HT-29 (cell line): ENCODE results near the gene SREBF1. TPM values are rescaled to one million over a fixed set of nuclear protein-coding genes. Genes with fewer than 3 reads are reported as not detected.

Source experiments
- DNase-seq: peaks from one replicate; pipeline ENCODE4 v3.0.0-alpha.2; 2015; ENCODE audit warnings: low spot score
- total RNA-seq: library from RNA; depleted of rRNA; stranded (reverse); fragments of >200 nt; shearing (Covaris generic); gene quantifications from 2 replicates; pipeline ENCODE4 v1.2.3, GENCODE V29; 2014

SREBF1 gene
- total RNA-seq, 1 experiment from 2014 or later: 304 TPM

GRCh38 chr17:17795946-17796786, 40.6 kb downstream of the SREBF1 start:
- no peak for DNase-seq

- DNase-seq: no peak
These were observed 41.5 kb downstream of the SREBF1 start for GRCh38 chr17:17795296-17795695.

GRCh38 chr17:17794382-17794781, 42.4 kb downstream of the SREBF1 start:
- DNase-seq: no peak

- DNase-seq: no peak
These were observed 43.2 kb downstream of the SREBF1 start for GRCh38 chr17:17793378-17794214.

GRCh38 chr17:17792551-17793377, 44.0 kb downstream of the SREBF1 start:
- DNase-seq: no peak

GRCh38 chr17:17792037-17792550, 44.7 kb downstream of the SREBF1 start:
- no peak for DNase-seq

GRCh38 chr17:17790637-17791464, 45.9 kb downstream of the SREBF1 start:
- no peak for DNase-seq

GRCh38 chr17:17789828-17790636, 46.8 kb downstream of the SREBF1 start:
- no peak for DNase-seq

- no peak for DNase-seq
These were observed 47.4 kb downstream of the SREBF1 start for GRCh38 chr17:17789410-17789809.

GRCh38 chr17:17788967-17789366, 47.8 kb downstream of the SREBF1 start:
- DNase-seq: no peak

- no peak for DNase-seq
These were observed 49.2 kb downstream of the SREBF1 start for GRCh38 chr17:17787568-17787967.

- DNase-seq: no peak
These were observed 49.8 kb downstream of the SREBF1 start for GRCh38 chr17:17786998-17787397.

- DNase-seq: no peak
These were observed 51.4 kb downstream of the SREBF1 start for GRCh38 chr17:17785407-17785806.

GRCh38 chr17:17784657-17785267, 52.0 kb downstream of the SREBF1 start:
- DNase-seq: peak; percentile 17

GRCh38 chr17:17783825-17784656, 52.7 kb downstream of the SREBF1 start:
- peak; percentile 61 for DNase-seq

- DNase-seq: peak; percentile 46
These were observed 53.5 kb downstream of the SREBF1 start for GRCh38 chr17:17783116-17783824.

GRCh38 chr17:17782523-17783115, 54.2 kb downstream of the SREBF1 start:
- peak; percentile 32 for DNase-seq
